H9 (cell line): ENCODE data around the gene CCDC192. TPM values are rescaled to one million over a fixed set of nuclear protein-coding genes. Genes with fewer than 3 reads are reported as not detected.

Source experiments
- DNase-seq: peaks from one replicate; pipeline ENCODE4 v3.0.0-alpha.2; 2017
- H2AFZ ChIP-seq: one replicate; pipeline ENCODE4 v1.6.1; 2013; ENCODE audit warnings: mild to moderate bottlenecking, low read length, control low read depth, moderate library complexity
- H2AK5ac ChIP-seq: 2 replicates; pipeline ENCODE4 v1.6.1; 2013; ENCODE audit warnings: low read length, control low read depth, mixed read lengths; ENCODE audit not compliant: insufficient read length
- H2BK120ac ChIP-seq: one replicate; pipeline ENCODE4 v1.6.1; 2013; ENCODE audit warnings: low read depth, mild to moderate bottlenecking, low read length, control low read depth, inconsistent platforms; ENCODE audit not compliant: poor library complexity, severe bottlenecking
- H2BK12ac ChIP-seq: 2 replicates; pipeline ENCODE4 v1.6.1; 2013; ENCODE audit warnings: low read length, control low read depth, mixed read lengths, low read depth; ENCODE audit not compliant: insufficient read length
- H2BK15ac ChIP-seq: 2 replicates; pipeline ENCODE4 v1.6.1; 2013; ENCODE audit warnings: low read depth, low read length, control low read depth
- H2BK20ac ChIP-seq: one replicate; pipeline ENCODE4 v1.6.1; 2013; ENCODE audit warnings: low read depth, mild to moderate bottlenecking, low read length, control low read depth, inconsistent platforms; ENCODE audit not compliant: poor library complexity, severe bottlenecking
- H2BK5ac ChIP-seq: 2 replicates; pipeline ENCODE4 v1.6.1; 2013; ENCODE audit warnings: low read length, control low read depth, mixed read lengths; ENCODE audit not compliant: insufficient read length
- H3K14ac ChIP-seq: 2 replicates; pipeline ENCODE4 v1.6.1; 2013; ENCODE audit warnings: low read length, control low read depth; ENCODE audit not compliant: insufficient read depth
- H3K18ac ChIP-seq: 2 replicates; pipeline ENCODE4 v1.6.1; 2013; ENCODE audit warnings: low read depth, mild to moderate bottlenecking, mixed read lengths, low read length, control low read depth; ENCODE audit not compliant: insufficient read length
- H3K23ac ChIP-seq: 2 replicates; pipeline ENCODE4 v1.6.1; 2013; ENCODE audit warnings: low read length, control low read depth, mixed read lengths, low read depth; ENCODE audit not compliant: insufficient read length
- H3K23me2 ChIP-seq: 2 replicates; pipeline ENCODE4 v1.6.1; 2013; ENCODE audit warnings: low read depth, mild to moderate bottlenecking, mixed read lengths, low read length, control low read depth; ENCODE audit not compliant: insufficient read length, poor library complexity, severe bottlenecking
- H3K27ac ChIP-seq: 2 replicates; pipeline ENCODE4 v1.5.1; 2013; ENCODE audit warnings: low read length, control low read depth, mixed read lengths, low read depth; ENCODE audit not compliant: insufficient read length
- H3K27me3 ChIP-seq: 2 replicates; pipeline ENCODE4 v1.6.1; 2013; ENCODE audit warnings: low read length, control low read depth, inconsistent platforms; ENCODE audit not compliant: insufficient read depth
- H3K4ac ChIP-seq: 2 replicates; pipeline ENCODE4 v1.6.1; 2013; ENCODE audit warnings: low read depth, mild to moderate bottlenecking, control low read depth, inconsistent platforms, low read length, moderate library complexity
- H3K4me1 ChIP-seq: 2 replicates; pipeline ENCODE4 v1.6.1; 2013; ENCODE audit warnings: low read length, control low read depth, inconsistent platforms; ENCODE audit not compliant: insufficient read depth
- H3K4me2 ChIP-seq: 2 replicates; pipeline ENCODE4 v1.6.1; 2013; ENCODE audit warnings: low read length, control low read depth, mixed read lengths; ENCODE audit not compliant: insufficient read length, insufficient read depth
- H3K56ac ChIP-seq: 2 replicates; pipeline ENCODE4 v1.6.1; 2013; ENCODE audit warnings: low read depth, mild to moderate bottlenecking, mixed read lengths, low read length, control low read depth; ENCODE audit not compliant: insufficient read length
- H3K79me1 ChIP-seq: 2 replicates; pipeline ENCODE4 v1.6.1; 2013; ENCODE audit warnings: low read depth, mild to moderate bottlenecking, moderate library complexity, low read length, control low read depth, inconsistent platforms; ENCODE audit not compliant: insufficient read depth, poor library complexity, severe bottlenecking
- H3K79me2 ChIP-seq: 2 replicates; pipeline ENCODE4 v1.6.1; 2013; ENCODE audit warnings: low read length, control low read depth, inconsistent platforms; ENCODE audit not compliant: insufficient read depth
- H3K9ac ChIP-seq: 2 replicates; pipeline ENCODE4 v1.6.1; 2013; ENCODE audit warnings: low read length, control low read depth, mixed read lengths; ENCODE audit not compliant: insufficient read length; ENCODE audit errors: extremely low read depth
- H3K9me3 ChIP-seq: one replicate; pipeline ENCODE4 v1.6.1; 2013; ENCODE audit warnings: low read depth, low read length, inconsistent platforms; ENCODE audit not compliant: control insufficient read depth
- H3T11ph ChIP-seq: one replicate; pipeline ENCODE4 v1.6.1; 2013; ENCODE audit warnings: mild to moderate bottlenecking, low read length, control low read depth, inconsistent platforms
- H4K20me1 ChIP-seq: one replicate; pipeline ENCODE4 v1.6.1; 2013; ENCODE audit not compliant: control insufficient read depth, insufficient read length, insufficient read depth
- H4K5ac ChIP-seq: 2 replicates; pipeline ENCODE4 v1.6.1; 2013; ENCODE audit warnings: low read depth, mild to moderate bottlenecking, mixed read lengths, low read length, control low read depth; ENCODE audit not compliant: insufficient read length
- H4K8ac ChIP-seq: replicated peaks from 2 replicates; pipeline ENCODE4 v1.6.1; 2013; ENCODE audit warnings: low read length, control low read depth, mixed read lengths, low read depth; ENCODE audit not compliant: insufficient read length
- H4K91ac ChIP-seq: 2 replicates; pipeline ENCODE4 v1.6.1; 2013; ENCODE audit warnings: low read depth, mild to moderate bottlenecking, moderate library complexity, mixed read lengths, low read length, control low read depth; ENCODE audit not compliant: insufficient read length
- H3K27ac Mint-ChIP-seq, 3 experiments: 2 replicates in 2 of 3; 3 replicates in 1 of 3; pipeline ENCODE4 v1.8.0; 2020 to 2021; ENCODE audit warnings: mixed read lengths in 3 of 3, mild to moderate bottlenecking in 1 of 3, moderate library complexity in 1 of 3
- H3K27me3 Mint-ChIP-seq: 2 replicates; pipeline ENCODE4 v1.8.0; 2021; ENCODE audit warnings: low read depth, mild to moderate bottlenecking, moderate library complexity, mixed read lengths
- H3K36me3 Mint-ChIP-seq, 3 experiments: 2 replicates in 2 of 3; 3 replicates in 1 of 3; pipeline ENCODE4 v1.8.0; 2020 to 2021; ENCODE audit warnings: low read depth in 3 of 3, mixed read lengths in 3 of 3; ENCODE audit not compliant: insufficient read depth in 1 of 3
- H3K4me1 Mint-ChIP-seq, 2 experiments: 2 replicates each; pipeline ENCODE4 v1.8.0; 2020; ENCODE audit warnings: mixed read lengths in 2 of 2
- H3K4me3 Mint-ChIP-seq, 2 experiments: 2 replicates in 1 of 2; 3 replicates in 1 of 2; pipeline ENCODE4 v1.8.0; 2020 to 2021; ENCODE audit warnings: mild to moderate bottlenecking in 2 of 2, mixed read lengths in 2 of 2, moderate library complexity in 1 of 2
- H3K9me3 Mint-ChIP-seq, 2 experiments: 2 replicates in 1 of 2; 3 replicates in 1 of 2; pipeline ENCODE4 v1.8.0; 2020; ENCODE audit warnings: mild to moderate bottlenecking in 2 of 2, mixed read lengths in 2 of 2, moderate library complexity in 1 of 2
- WGBS: extraction: QIAGEN DNeasy Blood & Tissue Kit; methylation state at CpG from one replicate; pipeline ENCODE4 v1.1.7; 2013; ENCODE audit warnings: missing lambda C conversion rate, low lambda C conversion rate, mixed read lengths; ENCODE audit not compliant: insufficient read length; ENCODE audit errors: extremely low coverage; 5-methylcytosine and 5-hydroxymethylcytosine counted together
- total RNA-seq: library from RNA; stranded (reverse); gene quantifications from 2 replicates; pipeline ENCODE4 v1.2.1, GENCODE V29; 2021
- TF ChIP-seq, protein P1 (sequence below): fragments of 200-600 bp; sonication (generic); conservative IDR thresholded peaks from 3 replicates; pipeline ENCODE4 v1.8.0; 2021; ENCODE audit warnings: antibody characterized with exemption, mild to moderate bottlenecking

The CCDC192 gene
- total RNA-seq, 1 experiment from 2014 or later: not detected

DNA sequence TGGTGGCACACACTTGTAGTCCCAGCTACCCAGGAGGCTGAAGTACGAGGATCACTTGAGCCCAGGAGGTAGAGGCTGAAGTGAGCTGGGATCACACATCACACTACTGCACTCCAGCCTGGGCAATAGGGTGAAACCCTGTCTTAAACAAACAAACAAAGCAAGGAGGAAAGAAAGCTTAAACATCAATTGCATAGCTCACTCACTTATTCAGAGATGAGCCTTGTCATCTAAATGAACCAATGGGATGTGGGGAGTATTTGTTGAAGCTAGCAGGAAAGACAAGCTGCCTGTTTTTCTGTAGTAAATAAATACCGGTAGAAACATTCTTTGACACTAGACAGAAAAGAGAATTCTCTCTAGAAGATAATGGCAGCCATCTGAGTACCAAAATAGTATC lies 219.4 kb downstream of the CCDC192 start:
- no peak overlapping the region for H3K27ac Mint-ChIP-seq
- no peak overlapping the region for H2BK120ac ChIP-seq
- WGBS: no CpG with 5 or more reads among the region's 2 CpGs

More for the DNA sequence above, 219.4 kb downstream of the CCDC192 start:
- no peaks in the 10 kb centered on the region for H3K23me2 ChIP-seq
- no peak overlapping the region for H3K4me3 Mint-ChIP-seq
- H2AFZ ChIP-seq: no peak overlapping the region
- H3K9me3 ChIP-seq: no peaks in the 10 kb centered on the region
- H3K9ac ChIP-seq: no peak overlapping the region
- no peaks in the 10 kb centered on the region; a peak in 1 of 5 replicates for H3K9me3 Mint-ChIP-seq
- H3K27me3 Mint-ChIP-seq: peaks cover 5% of the 10 kb centered on the region
- no peak overlapping the region for H3K27ac ChIP-seq
- H3K79me1 ChIP-seq: no peaks in the 10 kb centered on the region
- no peak overlapping the region for H4K8ac ChIP-seq
- DNase-seq: no peak
- H4K20me1 ChIP-seq: no peaks in the 10 kb centered on the region
- H3K79me2 ChIP-seq: no peaks in the 10 kb centered on the region
- H2BK12ac ChIP-seq: no peak overlapping the region
- TF ChIP-seq, protein P1, sequence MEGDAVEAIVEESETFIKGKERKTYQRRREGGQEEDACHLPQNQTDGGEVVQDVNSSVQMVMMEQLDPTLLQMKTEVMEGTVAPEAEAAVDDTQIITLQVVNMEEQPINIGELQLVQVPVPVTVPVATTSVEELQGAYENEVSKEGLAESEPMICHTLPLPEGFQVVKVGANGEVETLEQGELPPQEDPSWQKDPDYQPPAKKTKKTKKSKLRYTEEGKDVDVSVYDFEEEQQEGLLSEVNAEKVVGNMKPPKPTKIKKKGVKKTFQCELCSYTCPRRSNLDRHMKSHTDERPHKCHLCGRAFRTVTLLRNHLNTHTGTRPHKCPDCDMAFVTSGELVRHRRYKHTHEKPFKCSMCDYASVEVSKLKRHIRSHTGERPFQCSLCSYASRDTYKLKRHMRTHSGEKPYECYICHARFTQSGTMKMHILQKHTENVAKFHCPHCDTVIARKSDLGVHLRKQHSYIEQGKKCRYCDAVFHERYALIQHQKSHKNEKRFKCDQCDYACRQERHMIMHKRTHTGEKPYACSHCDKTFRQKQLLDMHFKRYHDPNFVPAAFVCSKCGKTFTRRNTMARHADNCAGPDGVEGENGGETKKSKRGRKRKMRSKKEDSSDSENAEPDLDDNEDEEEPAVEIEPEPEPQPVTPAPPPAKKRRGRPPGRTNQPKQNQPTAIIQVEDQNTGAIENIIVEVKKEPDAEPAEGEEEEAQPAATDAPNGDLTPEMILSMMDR: no peak
- H2BK5ac ChIP-seq: no peak overlapping the region
- no peak overlapping the region for H2AK5ac ChIP-seq
- peaks cover 0 to 6% of the 10 kb centered on the region in 2 experiments; a peak in 1 of 4 replicates for H3K4me1 Mint-ChIP-seq
- H3T11ph ChIP-seq: no peak overlapping the region
- H2BK15ac ChIP-seq: no peak overlapping the region
- H3K4ac ChIP-seq: no peak overlapping the region
- no peak overlapping the region for H3K23ac ChIP-seq
- H3K36me3 Mint-ChIP-seq: no peaks in the 10 kb centered on the region
- no peak overlapping the region for H3K14ac ChIP-seq
- H3K18ac ChIP-seq: no peak overlapping the region
- H4K91ac ChIP-seq: no peak overlapping the region
- no peak overlapping the region for H3K4me2 ChIP-seq
- no peaks in the 10 kb centered on the region for H3K27me3 ChIP-seq
- no peaks in the 10 kb centered on the region for H3K4me1 ChIP-seq
- H3K56ac ChIP-seq: no peak overlapping the region
- no peak overlapping the region for H2BK20ac ChIP-seq
- no peak overlapping the region for H4K5ac ChIP-seq
